GM12801 (cell line): ENCODE measurements around the gene CFAP107.

Experiments
- TF ChIP-seq, protein P1 (sequence below): IDR thresholded peaks from one replicate; pipeline ENCODE4 v1.5.1; 2011; ENCODE audit warnings: control low read depth; ENCODE audit not compliant: insufficient read length; ENCODE audit errors: extremely low read depth

Gene CFAP107

GRCh38 chr1:12722626-12723025, 23.4 kb upstream of the CFAP107 start:
- TF ChIP-seq, protein P1, sequence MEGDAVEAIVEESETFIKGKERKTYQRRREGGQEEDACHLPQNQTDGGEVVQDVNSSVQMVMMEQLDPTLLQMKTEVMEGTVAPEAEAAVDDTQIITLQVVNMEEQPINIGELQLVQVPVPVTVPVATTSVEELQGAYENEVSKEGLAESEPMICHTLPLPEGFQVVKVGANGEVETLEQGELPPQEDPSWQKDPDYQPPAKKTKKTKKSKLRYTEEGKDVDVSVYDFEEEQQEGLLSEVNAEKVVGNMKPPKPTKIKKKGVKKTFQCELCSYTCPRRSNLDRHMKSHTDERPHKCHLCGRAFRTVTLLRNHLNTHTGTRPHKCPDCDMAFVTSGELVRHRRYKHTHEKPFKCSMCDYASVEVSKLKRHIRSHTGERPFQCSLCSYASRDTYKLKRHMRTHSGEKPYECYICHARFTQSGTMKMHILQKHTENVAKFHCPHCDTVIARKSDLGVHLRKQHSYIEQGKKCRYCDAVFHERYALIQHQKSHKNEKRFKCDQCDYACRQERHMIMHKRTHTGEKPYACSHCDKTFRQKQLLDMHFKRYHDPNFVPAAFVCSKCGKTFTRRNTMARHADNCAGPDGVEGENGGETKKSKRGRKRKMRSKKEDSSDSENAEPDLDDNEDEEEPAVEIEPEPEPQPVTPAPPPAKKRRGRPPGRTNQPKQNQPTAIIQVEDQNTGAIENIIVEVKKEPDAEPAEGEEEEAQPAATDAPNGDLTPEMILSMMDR = no peak

DNA sequence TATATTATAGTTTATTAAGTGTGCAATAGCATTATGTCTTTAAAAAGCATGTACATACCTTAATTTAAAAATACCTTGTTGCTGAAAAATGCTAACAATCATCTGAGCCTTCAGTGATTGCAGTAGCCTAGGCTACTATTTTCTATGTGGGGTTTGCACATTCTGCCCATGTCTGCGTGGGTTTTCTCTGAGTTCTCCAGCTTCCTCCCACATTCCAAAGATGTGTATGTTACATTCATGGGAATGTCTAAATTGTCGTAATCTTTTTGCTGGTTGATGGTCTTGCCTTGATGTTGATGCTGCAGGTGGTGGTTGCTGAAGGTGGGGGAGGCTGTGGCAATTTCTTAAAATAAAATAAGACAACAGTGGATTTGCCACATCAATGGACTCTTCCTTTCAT, 17.6 kb upstream of the CFAP107 start:
- TF ChIP-seq, protein P1 = no peak

- TF ChIP-seq, protein P1 = no peak
Observed at GRCh38 chr1:12730156-12730555, 15.8 kb upstream of the CFAP107 start.

DNA sequence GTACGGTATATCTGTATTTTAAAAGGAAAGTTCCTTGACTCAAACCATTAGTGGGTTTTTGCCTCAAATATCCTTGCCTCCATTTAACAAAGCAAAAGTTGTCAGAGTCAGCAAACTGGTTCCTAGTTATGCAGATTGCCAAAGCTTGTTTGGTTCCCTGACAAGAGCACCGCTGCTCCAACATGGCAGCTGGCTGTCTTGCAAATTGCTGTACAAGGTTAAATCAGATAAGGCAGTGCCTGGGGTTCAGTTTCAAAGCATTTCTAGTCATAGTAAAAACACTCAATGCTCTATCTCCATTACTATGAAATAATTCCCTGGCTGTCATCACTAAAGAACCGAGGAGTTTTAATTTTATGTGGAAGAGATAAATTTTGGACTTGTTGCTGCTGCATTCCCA, 11.3 kb upstream of the CFAP107 start:
- TF ChIP-seq, protein P1 = no peak

GRCh38 chr1:12738934-12739333, 7.1 kb upstream of the CFAP107 start:
- TF ChIP-seq, protein P1 = no peak

GRCh38 chr1:12739613-12740012, 6.4 kb upstream of the CFAP107 start:
- TF ChIP-seq, protein P1 = no peak

- TF ChIP-seq, protein P1 = no peak
Observed at GRCh38 chr1:12741946-12742345, 4.1 kb upstream of the CFAP107 start.
